Adrenal gland (tissue), 12 donors: ENCODE results near the gene PLA2G4F. TPM values are rescaled to one million over a fixed set of nuclear protein-coding genes. Genes with fewer than 3 reads are reported as not detected.

Experiments
- DNase-seq, 7 donors: peaks; one replicate each; pipeline ENCODE4 v3.0.0-alpha.2; 2019 to 2020
- H3K27ac ChIP-seq, 5 donors: fragments of 200-600 bp; sonication (generic) in 4 of 5; 1 replicate in 3 of 5; 2 replicates in 2 of 5; pipeline versions ENCODE4 v1.5.1 to v1.8.0; 2016 to 2020; ENCODE audit warnings: mild to moderate bottlenecking in 1 of 5
- H3K27me3 ChIP-seq: fragments of 200-600 bp; 2 replicates; pipeline ENCODE4 v1.8.0; 2021
- H3K36me3 ChIP-seq, 2 donors: fragments of 200-600 bp; replicated peaks in 1 of 2; 1 replicate in 1 of 2; 2 replicates in 1 of 2; pipeline versions ENCODE4 v1.5.1 to v1.8.0; 2018 to 2022
- H3K4me1 ChIP-seq, 2 donors: fragments of 200-600 bp; replicated peaks in 1 of 2; 1 replicate in 1 of 2; 2 replicates in 1 of 2; pipeline versions ENCODE4 v1.5.1 to v1.8.0; 2018 to 2021
- H3K4me3 ChIP-seq, 4 donors: fragments of 200-600 bp; sonication (generic) in 3 of 4; one replicate each; pipeline ENCODE4 v1.5.1; 2016 to 2018
- H3K9me3 ChIP-seq, 3 donors: fragments of 200-600 bp; sonication (generic) in 1 of 3; replicated peaks in 1 of 3; 1 replicate in 2 of 3; 2 replicates in 1 of 3; pipeline versions ENCODE4 v1.5.1 to v1.8.0; 2016 to 2021
- CTCF ChIP-seq, 6 experiments: fragments of 450-650 bp in 4 of 6; fragments of 200-600 bp in 2 of 6; sonication (generic) in 1 of 6; IDR thresholded peaks; 1 replicate in 5 of 6; 2 replicates in 1 of 6; pipeline versions ENCODE4 v1.5.1 to v1.8.0; 2016 to 2021; ENCODE audit warnings: antibody characterized with exemption in 6 of 6, mild to moderate bottlenecking in 2 of 6, moderate library complexity in 1 of 6
- POLR2A ChIP-seq, 2 donors: fragments of 450-650 bp; IDR thresholded peaks; one replicate each; pipeline ENCODE4 v1.6.1; 2017; ENCODE audit warnings: antibody characterized with exemption in 2 of 2, mild to moderate bottlenecking in 2 of 2, moderate library complexity in 1 of 2
- WGBS, 4 donors: extraction: QIAGEN DNeasy Blood & Tissue Kit in 2 of 4; methylation state at CpG; one replicate each; pipeline versions ENCODE4 v1.1.5 to v1.1.7; 2013 to 2017; 5-methylcytosine and 5-hydroxymethylcytosine counted together
- intact Hi-C, 2 donors: fragments of 100-400 bp; cut with DNase I; formaldehyde crosslinking; loops; one replicate each; pipeline versions ENCODE4 v1.14.1 to v1.15.0; 2022 to 2023
- polyA plus RNA-seq, 3 donors: library from polyadenylated mRNA; stranded (reverse); fragments of 200-250 nt in 2 of 3; fragments of 350-450 nt in 1 of 3; fragmentation: Illumina TruSeq in 1 of 3; extraction: RNeasy Lipid Tissue Mini Kit (QIAGEN cat#74804) in 1 of 3; gene quantifications; one replicate each; pipeline ENCODE4 v1.2.3, GENCODE V29; 2013 to 2014
- total RNA-seq, 9 donors: library from RNA; depleted of rRNA in 4 of 9; stranded (reverse); fragments of >200 nt in 4 of 9; fragments of 120-200 nt in 1 of 9; fragmentation: NEBNext Ultra II Directional in 1 of 9; extraction: Animal tissue kit (Norgen Biotek cat#: 25700) in 1 of 9; gene quantifications; one replicate each; pipeline versions ENCODE4 v1.1.0 to v1.2.4, GENCODE V29; 2013 to 2023
- donor health status: healthy with polysubstance abuse.
- donor health status: Bipolar disorder and iron deficiency.
- donor health status: DM: yes; HTN: yes; CAD: no.
- donor health status: DM: no; HTN: no; CAD: no.
- donor health status: DM: no; HTN: no; CAD: no.
- donor health status: DM: yes; HTN: yes; CAD: no.

The PLA2G4F gene
- total and polyA plus RNA-seq, 12 donors = 0.03 to 0.29 (median 0.11) TPM; not detected in 9

GRCh38 chr15:42140383-42141070, 15.9 kb downstream of the PLA2G4F start:
- Histone ChIP-seq H3K4me3 (no peak overlapping the region), H3K27ac (no peak overlapping the region), H3K4me1 (no peaks in the 10 kb centered on the region), H3K36me3 (no peaks in the 10 kb centered on the region), H3K9me3 (no peaks in the 10 kb centered on the region), H3K27me3 (no peaks in the 10 kb centered on the region)
- no peak for TF ChIP-seq CTCF (IDR thresholded peaks at IDR 0.05)
- TF ChIP-seq POLR2A (IDR thresholded peaks at IDR 0.05) = no peak
- intact Hi-C loops = loop anchor here (2.0 to 5.0 kb wide), 2 partner anchors 30 to 73 kb away; no protein-coding TSS in a partner anchor
- 82 to 92% (median 89%) methylated on average over 8 of the region's 8 CpGs for WGBS, 4 donors
- DNase-seq = peak in 4 of 7 donors; percentile 6 to 35 (median 10)

GRCh38 chr15:42139596-42139995, 16.8 kb downstream of the PLA2G4F start:
- WGBS, 4 donors = 70 to 88% (median 81%) methylated on average over 4 to 6 of the region's 6 CpGs

GRCh38 chr15:42138968-42139386, 17.5 kb downstream of the PLA2G4F start:
- no peak for TF ChIP-seq POLR2A (IDR thresholded peaks at IDR 0.05)
- TF ChIP-seq CTCF (IDR thresholded peaks at IDR 0.05) = no peak
- peak in 3 of 7 donors; percentile 14 to 42 (median 20) for DNase-seq
- no peaks in the 10 kb centered on the region for H3K9me3 ChIP-seq
- H3K36me3 ChIP-seq = no peaks in the 10 kb centered on the region
- H3K4me3 ChIP-seq = no peak overlapping the region
- H3K27me3 ChIP-seq = no peaks in the 10 kb centered on the region
- intact Hi-C loops = loop anchor here (5.0 kb wide), 1 partner anchor 152 kb away; no protein-coding TSS in a partner anchor
- no peaks in the 10 kb centered on the region for H3K4me1 ChIP-seq
- no peak overlapping the region for H3K27ac ChIP-seq
- WGBS, 4 donors = 65 to 80% (median 70%) methylated on average over 3 of the region's 3 CpGs

More at GRCh38 chr15:42139596-42139995, 16.8 kb downstream of the PLA2G4F start:
- intact Hi-C loops = loop anchor here (5.0 kb wide), 1 partner anchor 152 kb away; no protein-coding TSS in a partner anchor
- peak in 3 of 7 donors; percentile 6 to 33 (median 7) for DNase-seq
- H3K27ac ChIP-seq = no peak overlapping the region
- no peaks in the 10 kb centered on the region for H3K36me3 ChIP-seq
- no peaks in the 10 kb centered on the region for H3K9me3 ChIP-seq
- no peak overlapping the region for H3K4me3 ChIP-seq
- no peak for TF ChIP-seq POLR2A (IDR thresholded peaks at IDR 0.05)
- no peak for TF ChIP-seq CTCF (IDR thresholded peaks at IDR 0.05)
- no peaks in the 10 kb centered on the region for H3K4me1 ChIP-seq
- H3K27me3 ChIP-seq = no peaks in the 10 kb centered on the region

GRCh38 chr15:42138411-42138810, 18.0 kb downstream of the PLA2G4F start:
- Histone ChIP-seq H3K9me3 (no peaks in the 10 kb centered on the region), H3K4me1 (no peaks in the 10 kb centered on the region), H3K36me3 (no peaks in the 10 kb centered on the region), H3K27ac (no peak overlapping the region), H3K27me3 (no peaks in the 10 kb centered on the region), H3K4me3 (no peak overlapping the region)
- 77 to 87% (median 83%) methylated on average over 4 of the region's 4 CpGs for WGBS, 4 donors
- DNase-seq = peak in 2 of 7 donors; percentile 5 to 21
- no peak for TF ChIP-seq POLR2A (IDR thresholded peaks at IDR 0.05)
- no peak for TF ChIP-seq CTCF (IDR thresholded peaks at IDR 0.05)
- intact Hi-C loops = loop anchor here (5.0 kb wide), 1 partner anchor 151 kb away; no protein-coding TSS in a partner anchor
